ENCODE measurements around the gene KXD1.
A peak's percentile ranks its signal among the peaks of the same experiment; 100 is the strongest.
"Not testable (repeated sequence)": the region's sequence is repeated elsewhere in the genome, so short reads cannot be mapped to it uniquely, and the experiment has no call there.

Gene KXD1

DNA sequence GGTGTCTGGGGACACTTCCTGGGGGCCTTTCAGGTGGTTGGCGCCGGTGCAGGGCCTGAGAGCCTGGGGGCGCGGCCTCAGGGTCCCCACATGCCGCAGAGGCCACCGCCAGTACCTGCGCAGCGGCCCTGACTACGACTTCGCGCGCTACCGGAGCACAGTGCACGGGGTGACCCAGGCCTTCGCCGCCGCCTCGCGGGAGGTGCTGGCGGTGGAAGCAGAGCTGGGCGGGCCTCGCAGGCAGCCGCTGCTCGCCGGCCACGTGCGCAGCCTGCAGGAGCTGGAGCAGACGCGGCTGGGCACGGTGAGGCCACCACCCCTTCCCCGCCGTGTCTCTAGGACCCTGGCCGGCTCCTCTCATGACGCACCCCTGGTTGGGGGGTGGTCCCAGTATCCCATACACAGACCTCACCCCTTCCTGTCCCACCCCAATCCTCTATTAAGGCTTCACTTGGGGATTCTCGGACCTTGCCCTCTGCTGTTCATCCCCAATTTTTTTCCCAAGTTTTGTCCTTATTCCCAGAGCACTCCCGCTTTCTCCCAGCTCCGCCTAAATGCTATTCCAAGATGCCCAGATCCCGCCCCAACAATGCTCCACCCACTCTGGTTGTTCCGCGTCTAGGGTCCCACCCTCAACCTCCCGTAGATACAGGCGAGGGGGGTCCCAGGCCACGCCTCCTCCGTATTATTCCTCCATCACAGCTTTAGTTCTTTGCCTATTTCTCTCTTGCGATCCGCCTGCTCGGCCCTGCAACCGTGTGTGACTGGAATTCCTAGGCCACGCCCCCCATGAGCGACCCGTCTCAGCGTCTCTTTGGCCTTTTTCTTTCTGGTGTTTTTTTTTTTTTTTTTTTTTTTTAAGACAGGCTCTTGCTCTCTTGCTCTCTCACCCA lies 32.0 kb downstream of the KXD1 start:
- TF ChIP-seq, protein P1, sequence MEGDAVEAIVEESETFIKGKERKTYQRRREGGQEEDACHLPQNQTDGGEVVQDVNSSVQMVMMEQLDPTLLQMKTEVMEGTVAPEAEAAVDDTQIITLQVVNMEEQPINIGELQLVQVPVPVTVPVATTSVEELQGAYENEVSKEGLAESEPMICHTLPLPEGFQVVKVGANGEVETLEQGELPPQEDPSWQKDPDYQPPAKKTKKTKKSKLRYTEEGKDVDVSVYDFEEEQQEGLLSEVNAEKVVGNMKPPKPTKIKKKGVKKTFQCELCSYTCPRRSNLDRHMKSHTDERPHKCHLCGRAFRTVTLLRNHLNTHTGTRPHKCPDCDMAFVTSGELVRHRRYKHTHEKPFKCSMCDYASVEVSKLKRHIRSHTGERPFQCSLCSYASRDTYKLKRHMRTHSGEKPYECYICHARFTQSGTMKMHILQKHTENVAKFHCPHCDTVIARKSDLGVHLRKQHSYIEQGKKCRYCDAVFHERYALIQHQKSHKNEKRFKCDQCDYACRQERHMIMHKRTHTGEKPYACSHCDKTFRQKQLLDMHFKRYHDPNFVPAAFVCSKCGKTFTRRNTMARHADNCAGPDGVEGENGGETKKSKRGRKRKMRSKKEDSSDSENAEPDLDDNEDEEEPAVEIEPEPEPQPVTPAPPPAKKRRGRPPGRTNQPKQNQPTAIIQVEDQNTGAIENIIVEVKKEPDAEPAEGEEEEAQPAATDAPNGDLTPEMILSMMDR (IDR thresholded peaks at IDR 0.05; ENCODE audit: low read depth, low read length), result peak; percentile 9; the same call in 1 of the 2 replicates
- Histone ChIP-seq H3K4me1 (peaks cover 4% of the 10 kb centered on the region), H3K27me3 (no peaks in the 10 kb centered on the region), H3K36me3 (no peaks in the 10 kb centered on the region), H3K9me3 (no peaks in the 10 kb centered on the region), H3K4me3 (ENCODE audit: low read depth, low read length) (peak overlapping the region; percentile 86)
- peak; percentile 93 for DNase-seq

GRCh38 chr19:18590273-18591272 lies 32.9 kb downstream of the KXD1 start:
- no peaks in the 10 kb centered on the region for H3K9me3 ChIP-seq
- H3K4me3 ChIP-seq (ENCODE audit: low read depth, low read length), result peak overlapping the region; percentile 86
- H3K36me3 ChIP-seq, result no peaks in the 10 kb centered on the region
- H3K27me3 ChIP-seq, result no peaks in the 10 kb centered on the region
- peak; percentile 98 for DNase-seq
- TF ChIP-seq, protein P1 (IDR thresholded peaks at IDR 0.05; ENCODE audit: low read depth, low read length), result peak; percentile 85
- peaks cover 8% of the 10 kb centered on the region for H3K4me1 ChIP-seq

GRCh38 chr19:18591735-18592385 lies 34.2 kb downstream of the KXD1 start:
- H3K4me1 ChIP-seq, result peaks cover 12% of the 10 kb centered on the region
- H3K36me3 ChIP-seq, result no peaks in the 10 kb centered on the region
- no peaks in the 10 kb centered on the region for H3K9me3 ChIP-seq
- TF ChIP-seq, protein P1 (IDR thresholded peaks at IDR 0.05; ENCODE audit: low read depth, low read length), result no peak
- peak overlapping the region; percentile 19 for H3K4me3 ChIP-seq (ENCODE audit: low read depth, low read length)
- peak; percentile 83 for DNase-seq
- no peaks in the 10 kb centered on the region for H3K27me3 ChIP-seq

GRCh38 chr19:18592732-18593131 lies 35.1 kb downstream of the KXD1 start:
- peaks cover 18% of the 10 kb centered on the region for H3K4me1 ChIP-seq
- H3K4me3 ChIP-seq (ENCODE audit: low read depth, low read length); H3K27me3 ChIP-seq; DNase-seq; H3K9me3 ChIP-seq; H3K36me3 ChIP-seq: not testable (repeated sequence)

DNA sequence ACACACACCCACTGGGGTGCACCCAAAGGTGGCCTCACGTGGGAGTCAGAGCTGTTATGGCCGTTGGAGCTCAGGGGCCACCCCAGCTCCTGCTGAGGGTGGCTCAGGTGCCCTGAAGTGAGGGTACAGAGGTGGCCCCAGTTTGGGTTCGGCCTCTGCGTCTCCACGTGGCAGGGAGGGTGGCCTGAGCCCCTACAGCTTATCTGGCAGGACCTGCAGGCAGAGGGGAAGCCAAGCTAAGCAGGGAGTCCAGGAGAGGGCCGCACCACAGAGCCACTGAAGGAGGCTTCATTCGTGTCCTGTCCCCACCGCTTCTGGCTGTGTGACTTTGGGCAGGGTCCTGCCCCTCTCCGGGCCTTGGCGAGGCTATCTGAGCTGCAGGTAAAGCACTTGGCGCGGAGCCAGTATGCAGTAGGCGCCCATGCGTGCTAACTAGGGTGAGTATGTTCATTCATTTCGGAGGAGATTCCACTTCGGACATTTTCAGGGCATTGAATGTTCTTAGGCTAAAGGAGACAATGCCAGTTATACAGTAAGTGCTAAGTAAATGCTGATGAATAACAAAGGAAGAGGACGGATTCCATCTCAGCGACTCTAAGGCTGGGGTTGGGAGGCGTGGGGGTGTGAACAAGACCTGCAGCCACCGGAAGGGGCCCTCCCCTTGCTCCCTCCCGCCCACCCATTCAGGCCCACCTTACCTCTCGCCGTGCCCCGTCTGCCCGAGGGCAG lies 35.9 kb downstream of the KXD1 start:
- 0 out of 2 replicates have a peak overlapping the region, but pooled peaks have one; percentile 34 for H3K4me3 ChIP-seq (ENCODE audit: low read depth, low read length)
- no peaks in the 10 kb centered on the region for H3K36me3 ChIP-seq
- no peaks in the 10 kb centered on the region for H3K9me3 ChIP-seq
- DNase-seq, result no peak
- TF ChIP-seq, protein P1 (IDR thresholded peaks at IDR 0.05; ENCODE audit: low read depth, low read length), result no peak
- no peaks in the 10 kb centered on the region for H3K27me3 ChIP-seq
- peaks cover 22% of the 10 kb centered on the region for H3K4me1 ChIP-seq
